ENCODE measurements around the gene BBS10.
A peak's percentile ranks its signal among the peaks of the same experiment; 100 is the strongest.

BBS10 gene

GRCh38 chr12:76356071-76356470, 7.9 kb upstream of the BBS10 start:
- no peak for DNase-seq (ENCODE audit: low read depth, low spot score)
- TF ChIP-seq CTCF (IDR thresholded peaks at IDR 0.05; ENCODE audit: low read depth, low read length), result no peak
- no peak overlapping the region for H3K4me3 ChIP-seq (ENCODE audit: low read depth, low read length)
- in situ Hi-C loops (cut with HindIII; ENCODE audit: low sequenced_read_pairs), result no loop called here

DNA sequence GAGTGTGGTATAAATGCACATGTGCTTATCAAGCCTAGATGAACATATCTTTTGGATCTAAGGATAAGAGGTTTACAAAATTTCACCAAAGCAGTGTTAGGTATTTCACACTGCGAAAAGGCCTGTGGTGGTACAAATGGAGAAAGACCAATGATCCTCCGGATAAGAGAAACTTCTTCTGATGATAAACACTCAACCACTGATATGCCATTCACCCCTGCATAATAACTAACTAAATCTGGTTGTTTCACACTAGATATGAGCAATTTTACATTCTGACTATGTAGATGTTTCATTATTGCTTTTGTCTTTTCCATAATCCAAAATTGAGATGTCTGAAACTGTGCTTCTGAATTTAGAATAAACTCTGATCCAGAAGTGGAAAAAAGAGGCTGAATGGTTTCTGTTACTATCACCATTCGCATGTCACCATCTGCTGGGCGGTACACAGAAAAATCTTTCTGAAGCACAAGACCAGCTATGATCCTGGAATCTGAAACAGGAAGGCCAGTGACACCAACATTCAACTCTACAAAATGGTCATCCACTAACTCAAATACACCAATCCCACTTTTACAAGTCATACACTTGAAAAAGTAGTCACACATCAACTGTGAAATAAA, 1.3 kb downstream of the BBS10 start:
- peak overlapping the region; percentile 82 for H3K4me3 ChIP-seq (ENCODE audit: low read depth, low read length)
- TF ChIP-seq CTCF (IDR thresholded peaks at IDR 0.05; ENCODE audit: low read depth, low read length), result peak; percentile 43
- DNase-seq (ENCODE audit: low read depth, low spot score), result peak; percentile 73
- in situ Hi-C loops (cut with HindIII; ENCODE audit: low sequenced_read_pairs), result no loop called here

GRCh38 chr12:76346236-76346635, 2.0 kb downstream of the BBS10 start:
- DNase-seq (ENCODE audit: low read depth, low spot score), result no peak
- in situ Hi-C loops (cut with HindIII; ENCODE audit: low sequenced_read_pairs), result no loop called here
- no peak overlapping the region for H3K4me3 ChIP-seq (ENCODE audit: low read depth, low read length)
- TF ChIP-seq CTCF (IDR thresholded peaks at IDR 0.05; ENCODE audit: low read depth, low read length), result no peak

- no peak for TF ChIP-seq CTCF (IDR thresholded peaks at IDR 0.05; ENCODE audit: low read depth, low read length)
- no peak overlapping the region for H3K4me3 ChIP-seq (ENCODE audit: low read depth, low read length)
- in situ Hi-C loops (cut with HindIII; ENCODE audit: low sequenced_read_pairs), result no loop called here
- no peak for DNase-seq (ENCODE audit: low read depth, low spot score)
These were observed 2.6 kb downstream of the BBS10 start for GRCh38 chr12:76345569-76345968.

DNA sequence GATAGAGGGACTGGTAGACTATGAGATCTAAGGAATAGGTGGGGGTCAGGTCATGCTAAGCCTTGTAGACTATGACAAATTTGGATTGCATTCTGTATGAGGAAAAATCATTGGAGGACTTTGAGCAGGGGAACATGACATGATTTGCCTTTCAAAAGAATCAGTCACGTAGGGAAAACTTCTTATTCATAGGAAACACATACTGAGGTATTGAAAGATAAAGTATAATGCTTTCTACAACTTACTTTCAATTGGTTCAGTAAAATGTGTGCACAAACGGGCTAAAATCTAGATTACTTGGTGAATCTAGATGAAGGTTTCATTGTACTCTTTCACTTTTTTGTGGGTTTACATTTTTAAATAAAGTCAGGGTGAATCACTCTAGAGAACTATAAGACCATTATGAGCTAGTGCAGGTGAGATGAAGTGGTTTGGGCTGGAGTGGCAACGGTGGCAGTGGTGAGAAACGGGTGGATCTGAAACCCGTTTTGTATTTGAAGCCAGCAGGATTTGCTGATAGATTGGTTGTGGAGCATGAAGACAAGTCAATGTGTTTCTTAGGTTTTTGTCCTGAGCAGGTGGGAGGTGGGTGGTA, 6.7 kb downstream of the BBS10 start:
- no peak overlapping the region for H3K4me3 ChIP-seq (ENCODE audit: low read depth, low read length)
- DNase-seq (ENCODE audit: low read depth, low spot score), result peak; percentile 22
- in situ Hi-C loops (cut with HindIII; ENCODE audit: low sequenced_read_pairs), result no loop called here
- TF ChIP-seq CTCF (IDR thresholded peaks at IDR 0.05; ENCODE audit: low read depth, low read length), result no peak

GRCh38 chr12:76340680-76341435, 7.4 kb downstream of the BBS10 start:
- no peak for DNase-seq (ENCODE audit: low read depth, low spot score)
- H3K4me3 ChIP-seq (ENCODE audit: low read depth, low read length), result no peak overlapping the region
- no peak for TF ChIP-seq CTCF (IDR thresholded peaks at IDR 0.05; ENCODE audit: low read depth, low read length)
- in situ Hi-C loops (cut with HindIII; ENCODE audit: low sequenced_read_pairs), result no loop called here
